Ovary (tissue), 3 donors: Measurements from ENCODE around the gene PRADC1.

Experiments
- CTCF ChIP-seq, 3 donors: fragments of 450-650 bp in 2 of 3; fragments of 200-600 bp in 1 of 3; IDR thresholded peaks; one replicate each; pipeline versions ENCODE4 v1.5.1 to v1.8.0; 2016 to 2022; ENCODE audit warnings: antibody characterized with exemption in 3 of 3, mild to moderate bottlenecking in 1 of 3
- EP300 ChIP-seq: sonication (generic); formaldehyde crosslinking; IDR thresholded peaks from one replicate; pipeline ENCODE4 v1.6.1; 2017; ENCODE audit warnings: antibody characterized with exemption
- POLR2A ChIP-seq: fragments of 450-650 bp; IDR thresholded peaks from one replicate; pipeline ENCODE4 v1.6.1; 2017; ENCODE audit warnings: antibody characterized with exemption, mild to moderate bottlenecking, moderate library complexity
- donor health status: DM: no; HTN: no; CAD: no.

DNA sequence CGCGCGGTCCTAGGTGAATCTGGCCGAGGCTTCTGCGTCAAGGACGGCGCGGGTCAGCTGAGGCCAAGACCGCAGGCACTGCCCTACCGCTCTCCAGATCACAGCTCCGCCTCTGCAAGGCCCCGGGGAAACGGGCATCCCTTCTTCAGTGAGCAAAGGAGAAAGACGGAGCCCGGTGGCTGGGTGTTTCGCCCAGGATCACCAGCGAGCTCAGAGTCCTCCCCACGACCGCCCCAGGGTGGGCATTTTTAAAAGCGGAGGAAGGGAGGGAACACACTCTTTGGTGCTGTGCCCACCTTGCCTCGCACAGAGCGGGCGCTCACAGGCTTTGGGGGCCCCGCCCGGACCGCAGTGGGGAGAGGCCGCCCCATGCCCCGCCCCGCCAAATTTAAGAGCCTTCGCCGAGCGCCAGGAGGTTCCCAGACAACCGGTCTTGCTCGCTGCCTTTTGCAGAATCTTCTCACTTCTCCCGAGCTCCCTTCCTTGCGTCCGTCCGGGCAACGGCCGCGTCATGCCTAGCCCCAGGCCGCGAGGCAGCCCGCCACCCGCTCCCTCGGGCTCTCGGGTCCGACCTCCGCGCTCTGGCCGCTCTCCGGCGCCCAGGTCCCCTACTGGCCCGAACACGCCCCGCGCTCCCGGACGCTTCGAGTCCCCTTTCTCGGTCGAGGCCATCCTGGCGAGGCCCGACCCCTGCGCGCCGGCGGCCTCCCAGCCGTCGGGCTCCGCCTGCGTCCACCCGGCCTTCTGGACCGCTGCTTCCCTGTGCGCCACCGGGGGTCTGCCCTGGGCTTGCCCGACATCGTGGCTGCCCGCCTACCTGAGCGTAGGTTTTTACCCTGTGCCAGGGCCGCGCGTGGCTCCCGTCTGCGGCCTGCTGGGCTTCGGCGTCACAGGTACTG lies 30.6 kb downstream of the PRADC1 start, which contains the start of gene NOTO:
- TF ChIP-seq CTCF (IDR thresholded peaks at IDR 0.05) (no peak), POLR2A (no peak), EP300 (no peak)
